HG02678 (cell line): ENCODE results near the gene RFC3.

Source experiments
- ATAC-seq: cut with Tn5 transposase; IDR thresholded peaks from one replicate; pipeline ENCODE4 v1.9.1; 2021; ENCODE audit warnings: mild to moderate bottlenecking, moderate library complexity; ENCODE audit not compliant: unreplicated experiment

The RFC3 gene

GRCh38 chr13:33863188-33863789, 45.3 kb downstream of the RFC3 start:
- ATAC-seq, result no peak

DNA sequence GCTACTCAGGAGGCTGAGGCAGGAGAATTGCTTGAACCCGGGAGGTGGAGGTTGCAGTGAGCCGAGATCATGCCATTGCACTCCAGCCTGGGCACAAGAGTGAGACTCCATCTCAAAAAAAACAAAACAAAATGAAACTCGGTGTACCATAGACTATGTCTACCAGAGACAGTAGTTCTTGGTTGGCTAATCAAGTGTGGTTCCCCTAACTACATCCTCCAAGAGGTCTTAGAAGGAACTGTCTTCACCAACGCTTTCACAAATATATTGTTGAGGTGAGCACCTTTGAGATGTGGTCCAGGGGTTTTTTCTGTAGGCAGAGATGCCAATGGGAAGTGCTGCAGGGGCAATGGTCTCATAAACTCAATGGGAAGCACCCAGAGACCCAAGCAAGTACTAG, 48.0 kb downstream of the RFC3 start:
- ATAC-seq, result peak; percentile 82

DNA sequence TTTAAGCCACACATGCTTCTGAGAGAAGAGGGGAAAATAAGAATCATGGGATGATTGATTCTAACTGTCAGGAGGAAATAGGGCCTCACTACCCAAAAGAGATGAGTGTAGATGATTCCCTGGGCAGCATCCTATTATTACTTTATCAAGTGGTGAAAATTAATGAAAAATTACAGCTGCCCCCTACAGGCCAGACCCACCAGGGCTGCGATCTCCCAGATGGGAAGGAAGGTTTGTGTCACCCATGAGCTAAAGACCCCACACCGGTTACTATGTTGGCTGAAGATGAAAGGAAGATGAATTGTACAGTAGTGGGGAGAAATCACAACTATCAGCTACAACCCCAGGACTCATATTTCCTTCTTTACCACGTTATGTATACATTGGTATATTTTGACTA, 49.5 kb downstream of the RFC3 start:
- ATAC-seq, result no peak

- ATAC-seq, result no peak
Observed at GRCh38 chr13:33868343-33868994, 50.5 kb downstream of the RFC3 start.

GRCh38 chr13:33869005-33869404, 51.1 kb downstream of the RFC3 start:
- no peak for ATAC-seq

GRCh38 chr13:33870046-33870668, 52.2 kb downstream of the RFC3 start:
- ATAC-seq, result no peak

GRCh38 chr13:33871207-33872004, 53.5 kb downstream of the RFC3 start:
- ATAC-seq, result no peak

- ATAC-seq, result no peak
Observed at GRCh38 chr13:33872005-33872351, 54.0 kb downstream of the RFC3 start.

GRCh38 chr13:33873251-33873908, 55.4 kb downstream of the RFC3 start:
- ATAC-seq, result no peak

- ATAC-seq, result no peak
Observed at GRCh38 chr13:33874871-33875270, 56.9 kb downstream of the RFC3 start.

DNA sequence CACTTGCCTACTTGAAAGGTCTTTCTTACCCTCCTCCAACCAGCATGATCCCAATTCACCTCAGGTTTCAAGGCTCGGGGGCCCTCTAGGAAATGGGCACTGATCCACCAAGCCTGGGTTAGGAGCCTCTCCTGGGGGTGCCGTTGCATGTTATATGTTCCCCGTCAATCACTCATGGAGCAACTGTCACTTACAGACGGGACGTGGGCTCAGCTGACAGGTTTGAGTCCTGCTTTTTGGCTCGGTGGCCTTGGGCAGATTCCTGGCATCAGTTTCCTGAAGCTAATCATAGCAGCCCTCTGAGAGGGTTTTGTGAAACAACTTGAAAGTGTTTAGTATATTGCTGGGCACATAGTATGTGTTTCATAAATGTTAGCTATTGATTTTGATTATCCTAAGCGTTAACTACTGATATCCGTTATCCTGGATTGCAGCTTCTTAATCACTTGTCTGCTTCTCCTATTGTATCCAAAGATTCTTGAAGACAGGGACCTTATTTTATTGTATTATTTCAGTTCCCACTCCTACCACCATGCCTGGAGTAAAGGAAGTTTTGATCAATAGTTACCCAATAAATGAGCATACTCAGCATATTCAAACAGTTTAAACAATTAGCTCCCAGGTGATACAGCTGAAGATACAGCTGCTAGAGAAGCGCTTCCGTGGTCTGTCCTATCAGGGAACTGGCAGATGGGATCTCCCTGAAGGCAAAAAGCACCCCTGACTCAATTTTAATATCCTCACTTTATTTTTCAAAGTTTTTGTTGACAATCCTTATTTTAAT, 57.9 kb downstream of the RFC3 start:
- ATAC-seq, result no peak

GRCh38 chr13:33876716-33877394, 58.9 kb downstream of the RFC3 start:
- ATAC-seq, result no peak

- no peak for ATAC-seq
Observed at GRCh38 chr13:33879118-33879517, 61.2 kb downstream of the RFC3 start.

DNA sequence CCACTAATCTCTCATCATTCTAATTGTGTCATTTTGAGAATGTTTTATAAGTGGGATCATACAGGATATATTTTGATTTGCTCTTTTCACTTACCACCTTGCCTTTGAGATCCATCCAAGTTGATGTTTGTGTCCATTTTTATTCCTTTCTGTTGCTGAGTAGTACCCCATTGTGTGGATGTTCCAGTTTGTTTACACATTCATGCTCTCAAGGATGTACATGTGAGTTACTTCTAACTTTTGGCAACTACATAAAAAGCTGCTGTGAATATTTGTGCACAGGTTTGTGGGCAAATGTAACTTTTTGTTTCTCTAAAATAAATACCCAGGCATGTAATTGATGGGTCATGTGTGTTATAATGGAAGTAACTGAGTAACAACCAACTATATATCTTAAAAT, 64.9 kb downstream of the RFC3 start:
- ATAC-seq, result no peak

GRCh38 chr13:33884531-33885220, 66.7 kb downstream of the RFC3 start:
- no peak for ATAC-seq
